H1 (cell line): ENCODE measurements around the gene SLC6A6. TPM values are rescaled to one million over a fixed set of nuclear protein-coding genes. Genes with fewer than 3 reads are reported as not detected.

ENCODE experiments used
- CTCF ChIA-PET: fragments of 300-600 bp; sonication (Branson Sonifier 250); formaldehyde crosslinking; loops from one replicate; lab custom pipeline; 2021; ENCODE audit not compliant: partially characterized antibody; lab: Charles Lee
- POLR2A ChIA-PET: fragments of 300-600 bp; sonication (Branson Sonifier 250); formaldehyde crosslinking; loops from one replicate; lab custom pipeline; 2021; ENCODE audit warnings: inconsistent platforms; ENCODE audit not compliant: partially characterized antibody; lab: Charles Lee
- DNase-seq, 2 experiments: peaks; one replicate each; pipeline versions ENCODE4 v3.0.0 to v3.0.0-alpha.2; 2010 to 2022; ENCODE audit warnings: low spot score in 2 of 2, low read depth in 1 of 2, mixed read lengths in 1 of 2
- FAIRE-seq: peaks from 2 replicates; lab custom pipeline; 2011; peaks lifted over from hg19 to GRCh38; lab: Jason Lieb, UNC
- H2AFZ ChIP-seq: 2 replicates; pipeline ENCODE4 v1.8.1; 2012; ENCODE audit warnings: low read length, inconsistent platforms
- H2AK5ac ChIP-seq: 2 replicates; pipeline ENCODE4 v1.6.1; 2013; ENCODE audit warnings: low read depth, low read length
- H2BK120ac ChIP-seq: replicated peaks from 2 replicates; pipeline ENCODE3; 2013; ENCODE audit warnings: low read depth, low read length, inconsistent platforms
- H2BK12ac ChIP-seq: 2 replicates; pipeline ENCODE4 v1.6.1; 2013; ENCODE audit warnings: low read depth, low read length
- H2BK15ac ChIP-seq: 2 replicates; pipeline ENCODE4 v1.6.1; 2013; ENCODE audit warnings: low read length
- H2BK20ac ChIP-seq: 2 replicates; pipeline ENCODE4 v1.6.1; 2013; ENCODE audit warnings: low read length
- H2BK5ac ChIP-seq: 2 replicates; pipeline ENCODE4 v1.6.1; 2013; ENCODE audit warnings: low read depth, low read length
- H3K14ac ChIP-seq: 2 replicates; pipeline ENCODE4 v1.6.1; 2013; ENCODE audit warnings: inconsistent platforms; ENCODE audit not compliant: insufficient read length
- H3K18ac ChIP-seq: 2 replicates; pipeline ENCODE4 v1.6.1; 2013; ENCODE audit warnings: low read length; ENCODE audit errors: extremely low read depth
- H3K23ac ChIP-seq: 2 replicates; pipeline ENCODE4 v1.6.1; 2013; ENCODE audit warnings: inconsistent platforms; ENCODE audit not compliant: insufficient read length
- H3K23me2 ChIP-seq: 2 replicates; pipeline ENCODE4 v1.6.1; 2013; ENCODE audit warnings: low read depth, low read length
- H3K27ac ChIP-seq: 2 replicates; pipeline ENCODE4 v1.6.1; 2011; ENCODE audit warnings: low read depth, low read length, inconsistent platforms
- H3K27me3 ChIP-seq, 4 experiments: replicated peaks in 1 of 4; 1 replicate in 1 of 4; 2 replicates in 3 of 4; pipeline versions ENCODE4 v1.6.1 to v1.8.1; 2011 to 2013; ENCODE audit warnings: low read length in 3 of 4, mild to moderate bottlenecking in 3 of 4, inconsistent platforms in 2 of 4, mixed read lengths in 2 of 4, moderate library complexity in 1 of 4; ENCODE audit not compliant: control insufficient read depth in 3 of 4, insufficient read depth in 3 of 4; ENCODE audit errors: extremely low read depth in 1 of 4
- H3K36me3 ChIP-seq, 4 experiments: 2 replicates each; pipeline versions ENCODE4 v1.6.1 to v1.8.1; 2011 to 2013; ENCODE audit warnings: mild to moderate bottlenecking in 4 of 4, low read length in 3 of 4, moderate library complexity in 2 of 4, control low read depth in 1 of 4, inconsistent platforms in 1 of 4; ENCODE audit not compliant: insufficient read depth in 4 of 4, control insufficient read depth in 2 of 4
- H3K4ac ChIP-seq: replicated peaks from 2 replicates; pipeline ENCODE3; 2013; ENCODE audit warnings: low read length, low read depth, mixed read lengths, inconsistent platforms; ENCODE audit not compliant: insufficient read length
- H3K4me1 ChIP-seq, 4 experiments: replicated peaks in 1 of 4; 1 replicate in 1 of 4; 2 replicates in 3 of 4; pipeline versions ENCODE4 v1.6.1 to v1.8.1; 2011 to 2013; ENCODE audit warnings: low read length in 3 of 4, inconsistent platforms in 2 of 4, mixed read lengths in 1 of 4; ENCODE audit not compliant: insufficient read depth in 4 of 4, control insufficient read depth in 3 of 4
- H3K4me2 ChIP-seq, 2 experiments: 2 replicates each; pipeline versions ENCODE4 v1.6.1 to v1.8.1; 2011 to 2013; ENCODE audit warnings: low read depth in 2 of 2, low read length in 2 of 2, control low read depth in 1 of 2, inconsistent platforms in 1 of 2, mild to moderate bottlenecking in 1 of 2; ENCODE audit not compliant: insufficient read depth in 1 of 2
- H3K4me3 ChIP-seq, 4 experiments: fragments of 200-600, 300-600 bp in 1 of 4; sonication (generic), shearing (Covaris generic), sonication (Bioruptor Twin) in 1 of 4; 2 replicates each; pipeline versions ENCODE4 v1.5.1 to v1.8.1; 2011 to 2016; ENCODE audit warnings: low read length in 4 of 4, low read depth in 3 of 4, control low read depth in 2 of 4, inconsistent platforms in 2 of 4, mild to moderate bottlenecking in 2 of 4, mixed read lengths in 1 of 4, moderate library complexity in 1 of 4; ENCODE audit not compliant: insufficient read depth in 2 of 4; ENCODE audit errors: extremely low read depth in 1 of 4
- H3K56ac ChIP-seq: replicated peaks from 2 replicates; pipeline ENCODE3; 2013; ENCODE audit warnings: low read depth, mild to moderate bottlenecking, mixed read lengths, low read length, inconsistent platforms; ENCODE audit not compliant: insufficient read length
- H3K79me1 ChIP-seq: 2 replicates; pipeline ENCODE4 v1.6.1; 2013; ENCODE audit warnings: low read depth, low read length, control low read depth
- H3K79me2 ChIP-seq, 2 experiments: 2 replicates each; pipeline versions ENCODE4 v1.6.1 to v1.8.1; 2012 to 2013; ENCODE audit warnings: low read length in 2 of 2, mild to moderate bottlenecking in 2 of 2, inconsistent platforms in 1 of 2; ENCODE audit not compliant: insufficient read depth in 2 of 2, control insufficient read depth in 1 of 2
- H3K9ac ChIP-seq, 4 experiments: replicated peaks in 1 of 4; 1 replicate in 1 of 4; 2 replicates in 3 of 4; pipeline versions ENCODE4 v1.6.1 to v1.8.1; 2011 to 2013; ENCODE audit warnings: low read depth in 3 of 4, low read length in 3 of 4, control low read depth in 2 of 4, mild to moderate bottlenecking in 2 of 4, moderate library complexity in 2 of 4, inconsistent platforms in 1 of 4; ENCODE audit errors: extremely low read depth in 1 of 4
- H3K9me3 ChIP-seq, 2 experiments: 2 replicates each; pipeline versions ENCODE4 v1.6.1 to v1.8.1; 2012 to 2013; ENCODE audit warnings: mild to moderate bottlenecking in 2 of 2, moderate library complexity in 2 of 2, control low read depth in 1 of 2, inconsistent platforms in 1 of 2, low read depth in 1 of 2, low read length in 1 of 2, mixed read lengths in 1 of 2; ENCODE audit not compliant: insufficient read depth in 2 of 2
- H4K20me1 ChIP-seq, 2 experiments: replicated peaks in 1 of 2; 2 replicates each; pipeline versions ENCODE3 to v1.8.1; 2011 to 2013; ENCODE audit warnings: inconsistent platforms in 2 of 2, low read length in 2 of 2, mild to moderate bottlenecking in 1 of 2; ENCODE audit not compliant: insufficient read depth in 2 of 2, control insufficient read depth in 1 of 2
- H4K5ac ChIP-seq: 2 replicates; pipeline ENCODE4 v1.6.1; 2013; ENCODE audit warnings: low read length, low read depth, mixed read lengths, inconsistent platforms; ENCODE audit not compliant: insufficient read length
- H4K8ac ChIP-seq: 2 replicates; pipeline ENCODE4 v1.8.0; 2013; ENCODE audit warnings: mild to moderate bottlenecking, moderate library complexity, low read length, inconsistent platforms; ENCODE audit not compliant: insufficient read depth; ENCODE audit errors: extremely low read depth
- H4K91ac ChIP-seq: replicated peaks from 2 replicates; pipeline ENCODE3; 2013; ENCODE audit warnings: low read length, mixed read lengths, inconsistent platforms; ENCODE audit not compliant: insufficient read length
- NANOG ChIP-seq: IDR thresholded peaks from 2 replicates; pipeline ENCODE4 v1.6.1; 2011; ENCODE audit warnings: low read length, low read depth, mild to moderate bottlenecking, inconsistent platforms; ENCODE audit not compliant: insufficient read depth, poor library complexity, severe bottlenecking
- SAP30 ChIP-seq: fragments of 300-600 bp; sonication (generic); IDR thresholded peaks from 2 replicates; pipeline ENCODE4 v1.7.1; 2012; ENCODE audit warnings: low read length, moderate library complexity, mild to moderate bottlenecking, inconsistent platforms; ENCODE audit not compliant: insufficient read depth, insufficient replicate concordance
- SIX5 ChIP-seq: IDR thresholded peaks from 2 replicates; pipeline ENCODE4 v1.6.1; 2011; ENCODE audit warnings: mild to moderate bottlenecking, low read depth, low read length
- WGBS, 2 experiments: shearing (Covaris generic) in 1 of 2; methylation state at CpG; one replicate each; pipeline versions ENCODE4 v1.1.6 to v1.1.7; 2013 to 2015; ENCODE audit warnings: low lambda C conversion rate in 2 of 2, mixed read lengths in 2 of 2, inconsistent platforms in 1 of 2, low coverage in 1 of 2, missing lambda C conversion rate in 1 of 2; ENCODE audit not compliant: insufficient replicate concordance in 2 of 2, insufficient coverage in 1 of 2, insufficient read length in 1 of 2; ENCODE audit errors: extremely low coverage in 1 of 2, missing lambda C conversion rate in 1 of 2; 5-methylcytosine and 5-hydroxymethylcytosine counted together
- polyA plus RNA-seq, 7 experiments: library from polyadenylated mRNA; depleted of rRNA in 3 of 7; stranded (reverse) in 5 of 7; unstranded in 2 of 7; fragments of >200 nt in 5 of 7; fragments of 200-250 nt in 2 of 7; gene quantifications; 1 replicate in 5 of 7; 2 replicates in 1 of 7; 4 replicates in 1 of 7; pipeline versions ENCODE4 v1.2.1 to v1.2.3, GENCODE V29; 2011 to 2013; ENCODE audit warnings: missing spikeins in 2 of 7, mixed read lengths in 2 of 7
- total RNA-seq: library from RNA; stranded (reverse); fragmentation: NEBNext Ultra II Directional; extraction: Animal tissue kit (Norgen Biotek cat#: 25700); gene quantifications from 2 replicates; pipeline ENCODE4 v1.2.1, GENCODE V29; 2021
- TF ChIP-seq, protein P1 (sequence below): IDR thresholded peaks from 2 replicates; pipeline ENCODE4 v1.6.1; 2012; ENCODE audit warnings: inconsistent platforms

SLC6A6 gene
- total and polyA plus RNA-seq, 2 of the 8 experiments (the other 6 are each of a cell fraction or from before 2014, with no cell fraction given), result 66.2 to 144 TPM

DNA sequence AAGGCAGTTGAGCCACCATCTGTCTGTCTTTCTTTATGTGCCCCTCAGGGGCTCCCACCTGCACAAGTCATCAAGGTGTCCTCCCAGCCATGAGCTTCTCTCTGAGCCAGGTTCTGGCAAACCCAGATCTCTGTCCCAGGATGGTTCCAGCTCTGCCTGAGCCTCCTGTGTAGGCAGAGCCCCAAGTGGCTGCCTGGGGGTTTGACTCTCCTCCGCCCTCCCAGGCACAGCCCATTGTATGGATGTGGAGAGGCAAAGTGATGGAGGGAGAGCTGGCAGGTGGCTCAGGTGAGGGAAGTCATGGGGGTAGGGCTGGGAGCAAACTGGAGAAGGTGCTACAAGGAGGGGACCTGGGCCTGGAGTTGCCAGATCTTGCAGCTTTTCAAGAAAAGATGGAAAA is 80.9 kb downstream of the SLC6A6 start:
- no peak overlapping the region for H2BK20ac ChIP-seq
- POLR2A ChIA-PET, result no interaction called here
- no peak overlapping the region for H2BK120ac ChIP-seq
- no peak overlapping the region for H2BK15ac ChIP-seq
- peaks cover 20 to 67% (median 54%) of the 10 kb centered on the region in 4 experiments for H3K36me3 ChIP-seq
- no peak overlapping the region for H4K5ac ChIP-seq
- no peaks in the 10 kb centered on the region; the same call in 1 of the 2 replicates for H3K23me2 ChIP-seq
- H4K20me1 ChIP-seq, result peaks cover 0 to 12% of the 10 kb centered on the region in 2 experiments
- peaks cover 0 to 8% (median 2%) of the 10 kb centered on the region in 4 experiments; a peak in 5 of 7 replicates for H3K4me1 ChIP-seq
- H4K91ac ChIP-seq, result no peak overlapping the region
- CTCF ChIA-PET, result interaction anchor here (0.6 to 5.3 kb wide), 10 partner anchors 10 to 707 kb away, joined by 3 to 23 read pairs (median 4); no protein-coding TSS in a partner anchor
- WGBS, 2 experiments, result 89% methylated on average over 1 of the region's 1 CpG; no CpG with 5 or more reads in 1 of the 2 experiments
- H3K4me2 ChIP-seq, result no peak overlapping the region
- H2BK5ac ChIP-seq, result no peak overlapping the region
- no peaks in the 10 kb centered on the region for H3K27me3 ChIP-seq
- H3K79me1 ChIP-seq, result no peaks in the 10 kb centered on the region
- no peak overlapping the region for H2AK5ac ChIP-seq
- no peak overlapping the region for H3K56ac ChIP-seq
- no peak overlapping the region for H2AFZ ChIP-seq
- no peak overlapping the region; the same call in 1 of the 2 replicates for H3K18ac ChIP-seq
- no peak overlapping the region for H4K8ac ChIP-seq
- H3K27ac ChIP-seq, result no peak overlapping the region
- TF ChIP-seq SIX5 (no peak), NANOG (no peak), SAP30 (no peak)
- TF ChIP-seq, protein P1, sequence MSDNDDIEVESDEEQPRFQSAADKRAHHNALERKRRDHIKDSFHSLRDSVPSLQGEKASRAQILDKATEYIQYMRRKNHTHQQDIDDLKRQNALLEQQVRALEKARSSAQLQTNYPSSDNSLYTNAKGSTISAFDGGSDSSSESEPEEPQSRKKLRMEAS, result no peak
- H2BK12ac ChIP-seq, result no peak overlapping the region
- DNase-seq (no peak), FAIRE-seq (no peak)
- no peak overlapping the region for H3K23ac ChIP-seq
- no peak overlapping the region for H3K9ac ChIP-seq
- H3K79me2 ChIP-seq, result no peaks in the 10 kb centered on the region
- no peak overlapping the region for H3K14ac ChIP-seq
- H3K4me3 ChIP-seq, result no peak overlapping the region
- H3K4ac ChIP-seq, result no peak overlapping the region
- H3K9me3 ChIP-seq, result no peaks in the 10 kb centered on the region
